Activated B cell treated with CpG ODN at 0.5 μM for 24 hours (primary cell): Measurements from ENCODE around the gene TRMT10B. TPM values are rescaled to one million over a fixed set of nuclear protein-coding genes. Genes with fewer than 3 reads are reported as not detected.
A peak's percentile ranks its signal among the peaks of the same experiment; 100 is the strongest.

Source experiments
- ATAC-seq: fragments of 200-7000 bp; cut with Tn5 transposase; one replicate; pipeline ENCODE4 v1.10.0; 2021; ENCODE audit warnings: low read depth, mild to moderate bottlenecking, moderate library complexity
- CTCF ChIA-PET: fragments of 350-600 bp; sonication (Branson Sonifier 250); formaldehyde crosslinking; loops from one replicate; lab custom pipeline; 2021; ENCODE audit warnings: antibody characterized with exemption; lab: Charles Lee
- POLR2A ChIA-PET: fragments of 350-600 bp; sonication (Branson Sonifier 250); formaldehyde crosslinking; loops from one replicate; lab custom pipeline; 2021; ENCODE audit warnings: antibody characterized with exemption; lab: Charles Lee
- DNase-seq: peaks from one replicate; pipeline ENCODE4 v3.0.0; 2022
- H3K27ac Mint-ChIP-seq: one replicate; pipeline ENCODE4 v1.8.0; 2020; ENCODE audit warnings: mixed read lengths
- H3K27me3 Mint-ChIP-seq: one replicate; pipeline ENCODE4 v1.8.0; 2021; ENCODE audit warnings: mixed read lengths
- H3K36me3 Mint-ChIP-seq: one replicate; pipeline ENCODE4 v1.8.0; 2021; ENCODE audit warnings: low read depth, mixed read lengths
- H3K4me1 Mint-ChIP-seq: one replicate; pipeline ENCODE4 v1.8.0; 2021; ENCODE audit warnings: mixed read lengths
- H3K4me3 Mint-ChIP-seq: one replicate; pipeline ENCODE4 v1.8.0; 2020; ENCODE audit warnings: mild to moderate bottlenecking, mixed read lengths
- H3K9me3 Mint-ChIP-seq: one replicate; pipeline ENCODE4 v1.8.0; 2020; ENCODE audit warnings: mixed read lengths
- intact Hi-C: fragments of 100-400 bp; cut with micrococcal nuclease; formaldehyde crosslinking; loops from one replicate; pipeline ENCODE4 v1.15.1; 2024
- total RNA-seq: library from RNA; stranded (reverse); gene quantifications from 2 replicates; pipeline ENCODE4 v1.2.3, GENCODE V29; 2022
- TF ChIP-seq, protein P1 (sequence below): fragments of 200-600 bp; IDR thresholded peaks from one replicate; pipeline ENCODE4 v1.8.0; 2022; ENCODE audit warnings: antibody characterized with exemption, mild to moderate bottlenecking

The TRMT10B gene
- total RNA-seq, 1 donor from 2014 or later = 15.0 TPM

DNA sequence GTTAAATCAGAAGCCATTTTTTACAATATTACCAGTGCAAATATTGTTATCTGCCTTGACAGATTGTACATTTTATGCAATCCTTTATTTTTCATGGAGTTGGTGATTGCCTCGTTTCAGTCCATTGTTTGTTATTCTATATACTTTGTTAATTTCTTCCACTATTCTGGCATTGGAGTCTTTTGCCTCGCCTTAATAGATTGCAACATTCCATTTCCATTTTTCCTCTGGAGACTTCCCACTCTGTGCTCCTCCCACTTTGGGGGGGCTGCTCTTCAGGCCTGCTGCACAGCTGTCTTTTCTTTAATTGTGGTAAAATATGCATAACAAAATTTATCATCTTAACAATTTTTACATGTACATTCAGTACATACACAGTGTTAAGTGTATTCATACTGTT is 42.6 kb downstream of the TRMT10B start:
- H3K9me3 Mint-ChIP-seq = no peaks in the 10 kb centered on the region
- intact Hi-C loops = no loop called here
- H3K36me3 Mint-ChIP-seq = no peaks in the 10 kb centered on the region
- ChIA-PET POLR2A (no interaction called here), CTCF (no interaction called here)
- DNase-seq (no peak), ATAC-seq (no peak)
- H3K27me3 Mint-ChIP-seq = no peaks in the 10 kb centered on the region
- H3K27ac Mint-ChIP-seq = no peak overlapping the region
- H3K4me1 Mint-ChIP-seq = peaks cover 17% of the 10 kb centered on the region
- H3K4me3 Mint-ChIP-seq = no peak overlapping the region
- TF ChIP-seq, protein P1, sequence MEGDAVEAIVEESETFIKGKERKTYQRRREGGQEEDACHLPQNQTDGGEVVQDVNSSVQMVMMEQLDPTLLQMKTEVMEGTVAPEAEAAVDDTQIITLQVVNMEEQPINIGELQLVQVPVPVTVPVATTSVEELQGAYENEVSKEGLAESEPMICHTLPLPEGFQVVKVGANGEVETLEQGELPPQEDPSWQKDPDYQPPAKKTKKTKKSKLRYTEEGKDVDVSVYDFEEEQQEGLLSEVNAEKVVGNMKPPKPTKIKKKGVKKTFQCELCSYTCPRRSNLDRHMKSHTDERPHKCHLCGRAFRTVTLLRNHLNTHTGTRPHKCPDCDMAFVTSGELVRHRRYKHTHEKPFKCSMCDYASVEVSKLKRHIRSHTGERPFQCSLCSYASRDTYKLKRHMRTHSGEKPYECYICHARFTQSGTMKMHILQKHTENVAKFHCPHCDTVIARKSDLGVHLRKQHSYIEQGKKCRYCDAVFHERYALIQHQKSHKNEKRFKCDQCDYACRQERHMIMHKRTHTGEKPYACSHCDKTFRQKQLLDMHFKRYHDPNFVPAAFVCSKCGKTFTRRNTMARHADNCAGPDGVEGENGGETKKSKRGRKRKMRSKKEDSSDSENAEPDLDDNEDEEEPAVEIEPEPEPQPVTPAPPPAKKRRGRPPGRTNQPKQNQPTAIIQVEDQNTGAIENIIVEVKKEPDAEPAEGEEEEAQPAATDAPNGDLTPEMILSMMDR = no peak

DNA sequence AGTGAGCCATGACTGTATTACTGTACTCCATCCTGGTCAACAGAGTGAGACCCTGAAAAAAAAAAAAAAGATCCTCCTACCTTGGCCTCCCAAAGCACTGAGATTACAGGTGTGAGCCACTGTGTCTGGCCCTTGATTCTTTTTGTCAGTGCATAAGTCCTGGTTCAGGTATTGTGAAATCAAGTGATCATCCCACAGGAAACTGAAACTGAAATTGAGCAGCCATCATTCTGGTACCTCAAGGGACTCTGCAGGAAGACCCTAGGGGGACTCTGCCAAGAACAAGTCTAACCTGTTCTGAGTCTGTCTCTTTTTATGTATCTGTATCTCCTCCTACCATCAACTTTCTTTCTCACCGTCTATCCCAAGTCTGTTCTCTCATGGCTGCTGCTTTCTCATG is 45.1 kb downstream of the TRMT10B start:
- DNase-seq (no peak), ATAC-seq (no peak)
- ChIA-PET POLR2A (no interaction called here), CTCF (no interaction called here)
- Mint-ChIP-seq H3K9me3 (no peaks in the 10 kb centered on the region), H3K4me1 (peaks cover 35% of the 10 kb centered on the region), H3K4me3 (no peak overlapping the region), H3K27me3 (no peaks in the 10 kb centered on the region), H3K36me3 (peaks cover 1% of the 10 kb centered on the region), H3K27ac (no peak overlapping the region)
- intact Hi-C loops = no loop called here
- TF ChIP-seq, protein P1 = no peak

DNA sequence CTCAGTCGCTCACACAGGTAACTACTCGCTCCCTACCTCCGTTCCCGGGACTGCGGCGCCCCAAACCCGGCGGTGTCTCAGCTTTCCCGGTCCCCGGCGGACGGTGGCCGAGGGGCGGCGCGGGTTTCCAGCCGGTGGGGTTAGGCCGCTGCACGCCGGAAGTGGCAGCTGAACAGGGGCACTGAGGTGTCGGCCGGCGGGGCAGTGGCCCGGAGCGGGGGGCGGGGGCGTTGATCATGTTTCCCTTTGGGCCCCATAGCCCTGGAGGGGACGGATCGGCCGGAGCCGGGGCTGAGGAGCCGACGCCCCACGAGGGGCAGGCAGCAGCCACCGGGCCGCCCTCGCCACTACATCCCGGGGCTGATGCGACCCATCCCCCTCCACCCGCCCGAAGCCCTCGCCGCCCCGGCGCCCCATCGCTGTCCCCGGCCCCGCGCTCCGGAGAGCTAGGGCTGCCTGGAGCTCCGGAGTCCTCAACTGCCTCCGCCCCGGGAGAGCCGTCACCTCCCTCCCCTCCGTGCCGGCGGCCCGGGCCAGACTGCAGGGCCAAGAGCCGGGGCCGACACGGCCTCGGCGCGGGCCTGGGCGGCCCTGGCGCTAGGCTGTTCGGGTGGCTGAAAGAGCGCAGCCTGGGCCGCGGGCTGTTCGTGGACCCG is 47.2 kb downstream of the TRMT10B start, which contains the start of gene DCAF10:
TSS of gene DCAF10 (plus strand) at position 167 of the 656 bp plus-strand sequence. CDS start at position 237, 70 bp downstream.
- H3K27me3 Mint-ChIP-seq = no peaks in the 10 kb centered on the region
- TF ChIP-seq, protein P1 = no peak
- peak; percentile 96 for DNase-seq
- H3K27ac Mint-ChIP-seq = peak within 1 kb of the TSS; percentile 89
- peaks cover 40% of the 10 kb centered on the region for H3K4me1 Mint-ChIP-seq
- ChIA-PET CTCF (interaction anchor here (1.1 kb wide), 1 partner anchor 16 kb away, joined by 5 read pairs; the partner anchor contains the start of gene EXOSC3), POLR2A (interaction anchor here (0.5 to 3.5 kb wide), 9 partner anchors 11 to 1328 kb away, joined by 3 to 63 read pairs (median 3); partner anchors contain the start of genes EXOSC3 and POLR1E)
- peak within 1 kb of the TSS; percentile 92 for H3K4me3 Mint-ChIP-seq
- peak; percentile 81 for ATAC-seq
- peaks cover 4% of the 10 kb centered on the region for H3K36me3 Mint-ChIP-seq
- H3K9me3 Mint-ChIP-seq = no peaks in the 10 kb centered on the region
- intact Hi-C loops = loop anchor here (1.0 kb wide), 3 partner anchors 15 to 104 kb away; partner anchors contain the start of genes EXOSC3, SLC25A51 and TRMT10B

DNA sequence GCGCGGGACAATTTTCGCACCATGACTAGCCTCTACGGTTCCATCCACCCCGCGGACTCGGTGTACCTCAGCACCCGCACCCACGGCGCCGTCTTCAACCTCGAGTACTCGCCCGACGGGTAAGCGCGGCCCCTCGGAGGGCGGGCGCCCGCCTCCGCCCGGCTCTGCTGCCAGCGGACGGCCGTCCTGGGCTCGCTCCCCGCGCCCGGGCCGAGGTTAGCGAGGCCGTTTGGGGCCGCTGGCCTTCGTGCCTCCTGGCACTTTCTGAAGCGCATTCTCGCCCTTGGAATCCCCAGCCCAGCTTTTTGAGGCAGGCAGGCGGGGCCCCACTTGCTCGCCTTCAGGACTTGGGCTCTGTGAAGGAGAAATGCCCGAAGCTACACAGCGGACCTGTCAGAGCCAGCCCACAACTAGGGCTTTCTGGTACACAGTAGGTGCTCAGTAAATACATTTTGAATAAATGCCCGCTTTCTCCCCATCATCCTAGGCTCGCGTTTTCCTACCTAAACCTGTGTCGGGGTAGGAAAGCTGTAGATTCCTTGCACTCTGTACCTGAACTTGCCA is 47.8 kb downstream of the TRMT10B start:
- DNase-seq (no peak), ATAC-seq (peak; percentile 22)
- intact Hi-C loops = no loop called here
- peak overlapping the region; percentile 92 for H3K4me3 Mint-ChIP-seq
- POLR2A ChIA-PET = interaction anchor here (0.5 to 3.5 kb wide), 10 partner anchors 12 to 1329 kb away, joined by 3 to 63 read pairs (median 4); partner anchors contain the start of genes EXOSC3 and POLR1E
- peak overlapping the region; percentile 83 for H3K27ac Mint-ChIP-seq
- TF ChIP-seq, protein P1 = no peak
- no peaks in the 10 kb centered on the region for H3K9me3 Mint-ChIP-seq
- no peaks in the 10 kb centered on the region for H3K27me3 Mint-ChIP-seq
- H3K36me3 Mint-ChIP-seq = peaks cover 4% of the 10 kb centered on the region
- peaks cover 43% of the 10 kb centered on the region for H3K4me1 Mint-ChIP-seq
- CTCF ChIA-PET = interaction anchor here (1.1 kb wide), 1 partner anchor 16 kb away, joined by 5 read pairs; the partner anchor contains the start of gene EXOSC3
